Measurements from ENCODE around the gene SH2D6.

- TF ChIP-seq ATF2 (tag by site-specific recombination; IDR thresholded peaks at IDR 0.05; ENCODE audit: low read depth): no peak
- no peak for TF ChIP-seq CTCF (tag by site-specific recombination; IDR thresholded peaks at IDR 0.05)
- TF ChIP-seq PBX3 (CRISPR knock-in tag; IDR thresholded peaks at IDR 0.05): no peak
- no peak for TF ChIP-seq ZNF707 (tag by site-specific recombination; IDR thresholded peaks at IDR 0.05)
- no peak for TF ChIP-seq REST (tag by site-specific recombination; IDR thresholded peaks at IDR 0.05)
- TF ChIP-seq ZNF501 (tag by site-specific recombination; IDR thresholded peaks at IDR 0.05): no peak
- no peak for TF ChIP-seq ZBTB10 (tag by site-specific recombination; IDR thresholded peaks at IDR 0.05)
- TF ChIP-seq ZNF623 (tag by site-specific recombination; IDR thresholded peaks at IDR 0.05): no peak
Measured at GRCh38 chr2:85457877-85458316, 39.4 kb downstream of the SH2D6 start.

All from HEK293 (cell line).